Measurements from ENCODE around the gene ETV2.
"Not testable (repeated sequence)": the region's sequence is repeated elsewhere in the genome, so short reads cannot be mapped to it uniquely, and the experiment has no call there.

Gene ETV2

DNA sequence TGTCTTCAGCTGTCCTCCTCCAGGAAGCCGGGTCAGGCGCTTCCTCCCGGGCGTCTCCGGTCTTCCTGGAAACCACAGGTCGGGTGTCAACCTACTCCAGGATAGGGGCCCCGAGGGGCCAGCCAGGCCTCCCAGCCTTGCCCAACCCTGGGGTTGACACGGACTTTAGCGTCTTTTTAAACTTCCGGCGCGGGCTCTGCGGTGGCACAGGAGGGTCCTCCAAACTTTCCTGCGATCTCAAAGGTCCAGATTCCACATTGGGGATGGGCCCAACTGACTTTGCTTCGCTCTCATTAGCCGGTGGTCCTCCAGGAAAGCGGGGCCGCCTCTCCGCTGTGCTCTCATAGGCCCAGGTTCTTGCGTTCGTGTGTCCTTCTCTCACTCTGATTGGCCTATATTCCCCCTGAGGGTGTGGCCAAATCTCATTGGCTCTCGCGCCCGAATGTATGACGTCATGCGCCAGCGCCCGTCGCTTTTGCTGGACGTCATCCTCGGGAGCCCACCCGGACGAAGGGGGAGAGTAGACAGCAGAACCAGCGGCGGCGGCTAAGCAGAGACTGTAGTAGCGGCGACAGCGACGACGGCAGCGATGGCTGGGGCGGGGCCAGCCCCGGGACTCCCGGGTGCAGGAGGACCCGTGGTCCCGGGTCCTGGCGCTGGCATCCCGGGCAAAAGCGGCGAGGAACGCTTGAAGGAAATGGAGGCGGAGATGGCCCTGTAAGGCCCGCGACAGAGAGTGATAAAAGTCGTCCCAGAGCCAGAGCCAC lies 12.8 kb upstream of the ETV2 start, which contains the start of gene RBM42:
Gene RBM42, plus strand, starts transcription at position 472 of the 767 bp plus-strand sequence. Its CDS starts 118 bp downstream, at position 590.
- peak; percentile 97 to 99 for DNase-seq

GRCh38 chr19:35629332-35629633 lies 12.3 kb upstream of the ETV2 start:
- no peak for DNase-seq

DNA sequence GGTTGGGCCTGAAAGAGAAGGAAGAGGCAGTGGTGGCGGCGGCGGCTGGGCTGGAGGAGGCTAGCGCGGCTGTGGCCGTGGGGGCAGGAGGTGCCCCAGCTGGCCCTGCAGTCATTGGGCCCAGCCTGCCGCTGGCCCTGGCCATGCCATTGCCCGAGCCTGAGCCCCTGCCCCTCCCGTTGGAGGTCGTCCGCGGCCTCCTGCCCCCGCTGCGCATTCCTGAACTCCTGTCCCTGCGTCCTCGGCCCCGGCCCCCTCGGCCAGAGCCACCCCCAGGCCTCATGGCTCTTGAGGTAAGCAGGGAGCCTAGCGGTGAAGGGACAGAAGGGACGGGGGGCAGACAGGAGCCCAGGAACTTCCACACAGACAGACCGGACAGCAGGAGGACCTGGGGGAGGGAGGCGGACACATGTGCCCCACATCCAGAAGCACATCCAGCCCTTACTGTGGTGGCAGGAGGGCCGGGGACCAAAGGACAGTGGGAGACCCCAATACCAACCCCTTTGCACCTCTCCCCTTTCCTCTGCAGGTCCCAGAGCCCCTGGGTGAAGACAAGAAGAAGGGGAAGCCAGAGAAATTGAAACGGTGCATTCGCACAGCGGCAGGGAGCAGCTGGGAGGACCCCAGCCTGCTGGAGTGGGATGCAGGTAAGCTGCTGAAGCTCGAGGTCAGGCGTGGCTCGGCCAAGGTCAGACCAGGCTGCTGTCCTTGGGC lies 7.7 kb upstream of the ETV2 start:
- no peak for DNase-seq

DNA sequence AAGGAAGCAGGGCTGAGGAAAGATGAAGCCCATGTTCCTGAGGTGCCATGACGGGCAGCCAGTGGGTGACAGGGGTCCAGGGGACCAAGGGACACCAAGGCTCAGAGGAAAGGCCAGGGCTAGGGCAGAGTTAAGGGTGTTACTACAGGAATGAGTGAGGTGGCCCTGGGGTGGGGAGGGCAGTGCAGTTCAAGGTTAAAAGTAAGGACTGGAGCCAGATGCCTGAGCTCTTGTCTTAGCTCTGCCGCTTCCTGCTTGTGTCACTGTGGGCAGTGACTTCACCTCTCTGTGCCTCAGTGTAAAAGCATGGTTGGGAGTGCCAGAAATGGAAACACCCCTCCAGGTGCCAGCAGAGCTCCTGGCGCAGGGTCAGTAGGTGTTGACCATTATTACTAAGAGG lies 4.9 kb upstream of the ETV2 start:
- DNase-seq: no peak

DNA sequence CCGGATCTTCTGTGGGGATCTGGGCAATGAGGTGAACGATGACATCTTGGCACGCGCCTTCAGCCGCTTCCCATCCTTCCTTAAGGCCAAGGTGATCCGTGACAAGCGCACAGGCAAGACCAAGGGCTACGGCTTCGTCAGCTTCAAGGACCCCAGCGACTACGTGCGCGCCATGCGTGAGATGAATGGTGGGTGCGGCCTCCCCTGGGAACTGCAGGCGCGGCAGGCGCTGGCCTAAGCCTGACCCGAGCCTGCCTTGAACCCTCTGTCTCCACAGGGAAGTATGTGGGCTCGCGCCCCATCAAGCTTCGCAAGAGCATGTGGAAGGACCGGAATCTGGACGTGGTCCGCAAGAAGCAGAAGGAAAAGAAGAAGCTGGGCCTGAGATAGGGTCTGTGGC lies 4.4 kb upstream of the ETV2 start:
- DNase-seq: no peak

DNA sequence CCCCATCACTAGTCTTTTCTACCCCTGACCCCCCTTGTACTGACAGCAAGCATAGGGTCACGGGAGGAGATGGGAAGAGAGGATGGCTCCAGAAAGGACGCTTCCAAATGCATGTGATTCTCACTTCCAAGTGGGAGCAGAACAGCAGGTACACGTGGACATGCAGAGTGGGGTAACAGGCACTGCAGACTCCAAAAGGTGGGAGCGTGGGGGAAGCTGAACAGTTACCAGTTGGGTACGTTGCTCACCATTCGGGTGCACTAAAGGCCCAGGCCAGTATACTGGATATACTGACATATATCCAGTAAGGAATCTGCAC lies 2.3 kb upstream of the ETV2 start:
- DNase-seq: no peak

DNA sequence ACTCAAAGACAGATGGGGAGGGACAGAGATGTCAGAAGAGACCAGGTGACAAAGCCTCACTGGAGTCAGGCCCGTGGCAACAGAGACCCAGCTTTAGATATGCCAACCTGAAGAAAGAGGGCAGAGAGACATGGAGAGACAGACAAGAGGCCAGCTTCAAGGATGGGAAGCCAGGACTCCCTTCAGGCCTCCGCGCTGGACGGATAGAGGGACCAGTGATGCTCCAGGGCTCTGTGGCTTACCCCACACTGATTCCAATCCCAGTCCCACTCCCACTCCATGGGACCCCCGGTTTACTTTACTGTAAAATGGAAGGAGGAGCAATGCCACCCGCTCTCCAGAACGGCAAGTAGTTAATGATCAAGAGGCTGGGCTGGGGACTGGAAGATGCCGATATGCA lies 1.7 kb upstream of the ETV2 start:
- no peak for DNase-seq

GRCh38 chr19:35642312-35642711 lies 767 bp downstream of the ETV2 start:
- DNase-seq: no peak

- DNase-seq: no peak
These were observed 1.3 kb downstream of the ETV2 start for GRCh38 chr19:35642798-35643254.

- peak; percentile 73 for DNase-seq
These were observed 2.0 kb downstream of the ETV2 start for GRCh38 chr19:35643255-35644205.

DNA sequence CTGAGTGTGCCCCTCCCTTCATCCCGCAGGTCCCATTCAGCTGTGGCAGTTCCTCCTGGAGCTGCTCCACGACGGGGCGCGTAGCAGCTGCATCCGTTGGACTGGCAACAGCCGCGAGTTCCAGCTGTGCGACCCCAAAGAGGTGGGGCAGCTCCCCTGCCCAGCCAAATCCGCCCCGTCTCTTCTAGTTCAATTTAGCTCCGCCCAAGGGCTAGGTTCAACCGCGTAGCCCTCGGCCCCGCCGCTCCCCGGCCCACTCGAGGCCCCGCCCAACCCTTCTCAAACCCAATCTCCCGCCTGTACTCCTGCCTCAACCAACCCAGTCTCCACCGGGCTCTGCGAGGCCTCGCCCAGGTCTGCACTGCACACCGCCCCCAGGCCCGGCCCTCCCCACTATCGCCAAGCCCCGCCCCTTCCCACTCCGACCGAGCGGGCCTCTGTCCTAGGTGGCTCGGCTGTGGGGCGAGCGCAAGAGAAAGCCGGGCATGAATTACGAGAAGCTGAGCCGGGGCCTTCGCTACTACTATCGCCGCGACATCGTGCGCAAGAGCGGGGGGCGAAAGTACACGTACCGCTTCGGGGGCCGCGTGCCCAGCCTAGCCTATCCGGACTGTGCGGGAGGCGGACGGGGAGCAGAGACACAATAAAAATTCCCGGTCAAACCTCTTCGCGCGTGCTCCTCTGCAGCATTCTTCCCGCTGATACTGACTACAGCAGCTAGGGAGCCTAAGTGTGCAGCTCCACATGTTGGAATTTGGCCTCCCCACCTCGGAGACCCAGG lies 2.9 kb downstream of the ETV2 start:
- DNase-seq: peak; percentile 92

GRCh38 chr19:35644987-35645679 lies 3.6 kb downstream of the ETV2 start:
- peak; percentile 29 to 46 for DNase-seq

DNA sequence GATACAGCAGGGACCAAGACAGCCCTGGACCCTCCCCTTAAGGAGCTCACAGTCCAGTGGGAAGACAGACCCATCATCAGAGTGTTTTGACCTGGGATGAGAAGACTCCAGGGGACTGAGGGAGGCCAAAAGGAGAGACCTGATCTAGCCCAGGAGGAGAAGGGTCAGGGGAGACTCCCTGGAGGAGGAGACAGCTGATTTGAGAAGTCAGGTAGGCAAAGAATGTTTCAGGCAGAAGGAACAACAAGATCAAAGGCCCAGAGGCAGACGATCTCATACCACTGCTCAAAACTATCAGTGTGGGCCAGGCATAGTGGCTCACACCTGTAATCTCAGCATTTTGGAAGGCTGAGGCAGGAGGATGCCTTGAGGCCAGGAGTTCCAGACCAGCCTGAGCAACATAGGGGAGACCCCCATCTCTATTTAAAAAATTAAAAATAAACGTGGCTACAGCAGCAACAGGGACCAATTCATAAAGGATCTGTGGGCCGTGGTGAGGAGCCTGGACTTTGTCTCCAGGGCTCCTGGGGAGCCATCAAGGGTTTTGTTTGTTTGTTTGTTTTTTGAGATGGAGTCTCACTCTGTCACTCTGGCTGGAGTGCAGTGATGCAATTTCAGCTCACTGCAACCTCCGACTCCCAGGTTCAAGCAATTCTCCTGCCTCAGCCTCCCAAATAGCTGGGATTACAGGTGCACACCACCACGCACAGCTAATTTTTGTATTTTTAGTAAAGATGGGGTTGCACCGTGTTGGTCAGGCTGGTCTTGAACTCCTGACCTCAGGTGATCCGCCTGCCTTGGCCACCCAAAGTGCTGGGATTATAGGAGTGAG lies 4.4 kb downstream of the ETV2 start:
- DNase-seq: no peak

DNA sequence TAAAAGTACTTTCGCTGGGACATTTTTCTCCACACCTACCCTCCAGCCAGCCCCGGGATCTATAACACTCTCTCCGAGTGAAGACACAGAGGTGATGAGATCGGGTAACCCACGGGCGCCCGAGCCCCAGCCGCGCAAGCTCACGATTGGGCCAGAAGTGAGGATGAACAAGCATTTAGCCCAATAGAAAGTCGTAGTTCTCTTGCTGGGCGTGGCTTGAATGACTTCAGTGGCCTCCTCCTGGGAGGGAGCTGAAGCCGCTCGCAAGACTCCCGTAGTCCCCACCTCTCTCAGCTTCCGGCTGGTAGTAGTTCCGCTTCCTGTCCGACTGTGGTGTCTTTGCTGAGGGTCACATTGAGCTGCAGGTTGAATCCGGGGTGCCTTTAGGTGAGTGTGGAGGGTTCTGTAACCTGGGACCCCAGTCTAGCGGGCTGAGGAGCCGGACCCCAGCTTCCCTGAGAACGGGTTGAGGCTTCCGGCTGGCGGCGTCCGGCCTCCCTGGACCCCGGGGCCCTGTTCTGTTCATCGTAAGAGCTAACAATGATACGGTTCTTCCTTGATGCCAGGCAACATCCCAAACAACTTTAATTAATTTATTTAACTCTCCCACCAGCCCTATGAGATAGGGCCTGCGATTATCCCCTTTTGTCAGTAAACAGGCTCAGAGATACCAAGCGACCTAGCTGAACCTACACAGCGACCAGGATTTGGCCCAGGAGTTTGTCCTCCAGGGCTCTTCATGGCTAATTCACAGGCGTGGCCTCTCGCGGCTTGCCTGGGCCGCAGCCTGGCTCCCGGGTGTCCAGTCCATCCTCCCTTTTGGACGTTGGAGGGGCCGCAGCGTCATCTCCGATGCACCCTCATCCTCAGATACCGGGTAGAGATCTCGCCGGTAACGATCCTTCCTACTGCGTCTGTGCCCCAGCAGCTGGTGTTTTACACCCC lies 6.7 kb downstream of the ETV2 start, which contains the start of gene COX6B1:
Gene COX6B1, plus strand, starts transcription at position 307 of the 945 bp plus-strand sequence. CDS start 2,921 bp downstream, outside the sequence.
- peak; percentile 95 to 99 for DNase-seq

GRCh38 chr19:35650581-35650980 lies 9.0 kb downstream of the ETV2 start:
- DNase-seq: no peak

DNA sequence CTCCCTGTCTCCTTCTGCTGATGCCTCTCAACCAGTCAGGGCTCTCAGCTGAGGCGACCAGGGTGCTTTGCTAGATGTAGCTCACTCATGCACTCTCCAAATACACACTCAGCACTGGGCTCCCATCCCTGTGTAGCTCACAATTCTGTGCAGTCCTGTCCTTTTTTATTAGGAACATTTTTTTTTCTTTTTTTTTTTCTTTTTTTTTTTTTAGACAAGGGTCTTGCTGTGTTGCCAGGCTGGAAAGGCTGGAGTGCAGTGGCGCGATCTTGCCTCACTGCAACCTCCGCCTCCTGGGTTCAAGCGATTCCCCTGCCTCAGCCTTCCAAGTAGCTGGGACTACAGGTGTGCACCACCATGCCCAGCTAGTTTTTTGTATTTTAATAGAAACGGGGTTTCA lies 13.3 kb downstream of the ETV2 start:
- DNase-seq: not testable (repeated sequence)

DNA sequence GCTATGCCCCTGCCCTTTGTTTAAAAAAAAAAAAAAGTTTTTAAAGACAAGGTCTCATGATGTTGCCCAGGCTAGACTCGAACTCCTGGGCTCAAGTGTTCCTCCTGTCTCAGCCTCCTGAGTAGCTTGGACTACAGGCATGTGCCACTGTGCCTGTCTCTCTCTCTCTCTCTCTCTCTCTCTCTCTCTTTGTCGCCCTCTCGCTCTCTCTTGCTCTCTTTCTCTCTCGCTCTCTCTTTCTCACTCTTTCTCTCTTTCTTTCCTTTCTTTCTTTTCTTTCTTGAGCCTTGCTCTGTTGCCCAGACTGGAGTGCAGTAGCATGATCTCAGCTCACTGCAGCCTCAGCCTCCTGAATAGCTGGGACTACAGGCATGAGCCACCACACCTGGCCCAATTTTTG lies 14.1 kb downstream of the ETV2 start:
- DNase-seq: no peak

GRCh38 chr19:35656700-35657099 lies 15.2 kb downstream of the ETV2 start:
- no peak for DNase-seq

- DNase-seq: no peak
These were observed 16.6 kb downstream of the ETV2 start for GRCh38 chr19:35657904-35658700.

All from NCI-H2081 (cell line).